Endothelial cell of umbilical vein (primary cell): Measurements from ENCODE around the gene FIS1. TPM values are rescaled to one million over a fixed set of nuclear protein-coding genes. Genes with fewer than 3 reads are reported as not detected.

ENCODE experiments used
- BruUV-seq: library from RNA; stranded (reverse); fragments of 400-500 nt; replicated peaks from 2 replicates; lab custom pipeline; 2021; lab: Mats Ljungman, UMichigan
- CTCF ChIA-PET: fragments of 300-600, 350-600 bp; sonication (Branson Sonifier 250); formaldehyde crosslinking; loops from one replicate; lab custom pipeline; 2021; ENCODE audit warnings: antibody characterized with exemption, inconsistent platforms; lab: Charles Lee
- POLR2A ChIA-PET: fragments of 300-600, 350-600 bp; sonication (Branson Sonifier 250); formaldehyde crosslinking; loops from one replicate; lab custom pipeline; 2021; ENCODE audit warnings: antibody characterized with exemption, inconsistent platforms; lab: Charles Lee
- DNase-seq: peaks from one replicate; pipeline ENCODE4 v3.0.0-alpha.2; 2011; ENCODE audit warnings: low read depth, low spot score
- FAIRE-seq: peaks from 2 replicates; lab custom pipeline; 2011; peaks lifted over from hg19 to GRCh38; lab: Jason Lieb, UNC
- H2AFZ ChIP-seq: 2 replicates; pipeline ENCODE4 v1.6.0; 2012; ENCODE audit warnings: low read depth, low read length, control low read depth, inconsistent platforms
- H3K27ac ChIP-seq: 2 replicates; pipeline ENCODE4 v1.5.1; 2011; ENCODE audit warnings: low read depth, mild to moderate bottlenecking, control low read depth, low read length, moderate library complexity; ENCODE audit not compliant: insufficient read depth
- H3K27me3 ChIP-seq, 2 experiments: 2 replicates each; pipeline versions ENCODE4 v1.6.0 to v1.6.1; 2011; ENCODE audit warnings: low read length in 2 of 2, mixed read lengths in 1 of 2; ENCODE audit not compliant: control insufficient read depth in 2 of 2, insufficient read depth in 2 of 2
- H3K36me3 ChIP-seq, 2 experiments: 2 replicates in 1 of 2; 3 replicates in 1 of 2; pipeline ENCODE4 v1.5.1; 2011; ENCODE audit warnings: low read length in 2 of 2, mild to moderate bottlenecking in 1 of 2, moderate library complexity in 1 of 2; ENCODE audit not compliant: control insufficient read depth in 2 of 2, insufficient read depth in 2 of 2; ENCODE audit errors: extremely low read depth in 1 of 2
- H3K4me1 ChIP-seq: 3 replicates; pipeline ENCODE4 v1.5.1; 2011; ENCODE audit warnings: mild to moderate bottlenecking, low read length; ENCODE audit not compliant: control insufficient read depth, insufficient read depth; ENCODE audit errors: extremely low read depth
- H3K4me2 ChIP-seq: 2 replicates; pipeline ENCODE4 v1.6.1; 2011; ENCODE audit warnings: low read length, control low read depth, mixed read lengths; ENCODE audit not compliant: insufficient read depth
- H3K4me3 ChIP-seq, 3 experiments: fragments of 200-600 bp in 1 of 3; sonication (generic), shearing (Covaris generic) in 1 of 3; replicated peaks in 1 of 3; 2 replicates each; pipeline ENCODE4 v1.5.1; 2011 to 2016; ENCODE audit warnings: control low read depth in 3 of 3, low read length in 3 of 3, mild to moderate bottlenecking in 2 of 3, inconsistent platforms in 1 of 3, low read depth in 1 of 3, moderate library complexity in 1 of 3; ENCODE audit not compliant: insufficient read depth in 1 of 3
- H3K79me2 ChIP-seq: 2 replicates; pipeline ENCODE4 v1.6.0; 2012; ENCODE audit warnings: low read length, inconsistent platforms; ENCODE audit not compliant: control insufficient read depth, insufficient read depth
- H3K9ac ChIP-seq: replicated peaks from 2 replicates; pipeline ENCODE3; 2011; ENCODE audit warnings: low read length, control low read depth; ENCODE audit not compliant: insufficient read depth; ENCODE audit errors: extremely low read depth
- H3K9me1 ChIP-seq: replicated peaks from 3 replicates; pipeline ENCODE4 v1.6.0; 2011; ENCODE audit warnings: mild to moderate bottlenecking, low read length; ENCODE audit not compliant: control insufficient read depth, insufficient read depth; ENCODE audit errors: extremely low read depth
- H3K9me3 ChIP-seq: replicated peaks from 2 replicates; pipeline ENCODE4 v1.5.1; 2012; ENCODE audit warnings: low read length, inconsistent platforms; ENCODE audit not compliant: control insufficient read depth, insufficient read depth
- H4K20me1 ChIP-seq: replicated peaks from 2 replicates; pipeline ENCODE3; 2011; ENCODE audit warnings: mild to moderate bottlenecking, low read length; ENCODE audit not compliant: control insufficient read depth, insufficient read depth; ENCODE audit errors: extremely low read depth
- EZH2 ChIP-seq: IDR thresholded peaks from 2 replicates; pipeline ENCODE4 v1.6.1; 2012; ENCODE audit warnings: borderline replicate concordance, low read depth, mild to moderate bottlenecking, moderate library complexity, low read length, inconsistent platforms; ENCODE audit not compliant: severe bottlenecking
- FOS ChIP-seq: IDR thresholded peaks from 2 replicates; pipeline ENCODE4 v1.6.1; 2011; ENCODE audit warnings: mild to moderate bottlenecking, low read length, moderate library complexity, borderline replicate concordance; ENCODE audit not compliant: insufficient read depth
- GATA2 ChIP-seq: IDR thresholded peaks from 2 replicates; pipeline ENCODE4 v1.7.0; 2011; ENCODE audit warnings: low read depth, mild to moderate bottlenecking, moderate library complexity, mixed read lengths, low read length; ENCODE audit not compliant: insufficient read length, insufficient read depth
- JUN ChIP-seq: IDR thresholded peaks from 2 replicates; pipeline ENCODE4 v1.6.1; 2011; ENCODE audit warnings: borderline replicate concordance, low read depth; ENCODE audit not compliant: insufficient read length, insufficient read depth
- MYC ChIP-seq: IDR thresholded peaks from one replicate; pipeline ENCODE4 v1.6.1; 2011; ENCODE audit warnings: mild to moderate bottlenecking, low read depth, low read length
- POLR2A ChIP-seq: IDR thresholded peaks from 2 replicates; pipeline ENCODE4 v1.6.1; 2012; ENCODE audit warnings: low read depth, mild to moderate bottlenecking, control low read depth, low read length
- POLR2AphosphoS5 ChIP-seq: IDR thresholded peaks from 2 replicates; pipeline ENCODE4 v1.6.1; 2012; ENCODE audit warnings: low read depth, mild to moderate bottlenecking, control low read depth, low read length, moderate library complexity; ENCODE audit not compliant: insufficient read depth
- dilution Hi-C: fragments of 300-500 bp; cut with MboI; formaldehyde crosslinking; loops from one replicate; pipeline ENCODE4 v1.15.0; 2019; ENCODE audit warnings: low sequenced_read_pairs; ENCODE audit not compliant: extremely low pct_ligation_motif_present
- intact Hi-C: fragments of 100-400 bp; cut with micrococcal nuclease; formaldehyde crosslinking; loops from one replicate; pipeline ENCODE4 v1.10.0; 2022
- polyA plus RNA-seq, 4 experiments: library from polyadenylated mRNA; depleted of rRNA in 3 of 4; stranded (reverse) in 3 of 4; unstranded in 1 of 4; fragments of >200 nt; gene quantifications; 2 replicates each; pipeline versions ENCODE4 v1.2.1 to v1.2.3, GENCODE V29; 2011 to 2012; ENCODE audit warnings: missing spikeins in 1 of 4
- total RNA-seq: library from RNA; stranded (reverse); gene quantifications from 2 replicates; pipeline ENCODE4 v1.2.3, GENCODE V29; 2021
- TF ChIP-seq, protein P1 (sequence below), 2 donors: IDR thresholded peaks; 1 replicate in 1 of 2; 2 replicates in 1 of 2; pipeline ENCODE4 v1.5.1; 2011; ENCODE audit warnings: low read length in 2 of 2, mild to moderate bottlenecking in 2 of 2, moderate library complexity in 2 of 2, control low read depth in 1 of 2, inconsistent platforms in 1 of 2, low read depth in 1 of 2; ENCODE audit not compliant: insufficient read depth in 1 of 2; ENCODE audit errors: extremely low read depth in 1 of 2
- TF ChIP-seq, protein P2 (sequence below): IDR thresholded peaks from 2 replicates; pipeline ENCODE4 v1.6.1; 2011; ENCODE audit not compliant: insufficient read depth, insufficient read length

FIS1 gene
- total and polyA plus RNA-seq, 2 donors (not counting 3 experiments of a cell fraction or from before 2014, with no cell fraction given), result 132 to 330 TPM

DNA sequence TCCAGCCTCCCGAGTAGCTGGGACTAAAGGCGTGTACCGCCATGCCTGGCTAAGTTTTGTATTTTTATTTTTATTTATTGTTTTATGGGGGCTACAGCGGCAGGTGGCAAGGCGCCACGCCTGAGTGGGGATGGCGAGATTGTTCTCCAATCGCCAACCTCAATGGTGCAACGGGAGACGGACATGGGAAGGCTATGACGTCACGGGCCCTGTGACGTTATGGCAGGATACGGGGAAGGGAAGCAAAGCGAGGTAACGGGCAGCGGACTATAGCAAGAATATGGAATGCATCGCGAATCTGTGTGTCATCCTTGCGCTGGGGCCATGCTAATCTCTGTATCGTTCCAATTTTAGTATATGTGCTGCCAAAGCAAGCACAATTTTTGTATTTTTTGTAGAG is 24.8 kb upstream of the FIS1 start:
- TF ChIP-seq EZH2 (no peak), MYC (no peak)
- no peak overlapping the region for H3K27ac ChIP-seq
- FAIRE-seq (no peak), DNase-seq (no peak)
- no TSS peak for BruUV-seq
- no peaks in the 10 kb centered on the region for H3K27me3 ChIP-seq
- CTCF ChIA-PET, result interaction anchor here (1.7 kb wide), 1 partner anchor 13 kb away, joined by 6 read pairs; no protein-coding TSS in a partner anchor
- H3K9me1 ChIP-seq, result no peaks in the 10 kb centered on the region
- H4K20me1 ChIP-seq, result no peaks in the 10 kb centered on the region
- POLR2A ChIA-PET, result no interaction called here
- no peaks in the 10 kb centered on the region for H3K36me3 ChIP-seq
- intact Hi-C loops, result no loop called here
- H3K4me3 ChIP-seq, result no peak overlapping the region
- no peaks in the 10 kb centered on the region for H3K79me2 ChIP-seq
- H2AFZ ChIP-seq, result no peak overlapping the region
- dilution Hi-C loops, result no loop called here
- H3K9me3 ChIP-seq, result no peaks in the 10 kb centered on the region
- H3K4me2 ChIP-seq, result no peak overlapping the region
- H3K4me1 ChIP-seq, result no peaks in the 10 kb centered on the region
- H3K9ac ChIP-seq, result no peak overlapping the region

DNA sequence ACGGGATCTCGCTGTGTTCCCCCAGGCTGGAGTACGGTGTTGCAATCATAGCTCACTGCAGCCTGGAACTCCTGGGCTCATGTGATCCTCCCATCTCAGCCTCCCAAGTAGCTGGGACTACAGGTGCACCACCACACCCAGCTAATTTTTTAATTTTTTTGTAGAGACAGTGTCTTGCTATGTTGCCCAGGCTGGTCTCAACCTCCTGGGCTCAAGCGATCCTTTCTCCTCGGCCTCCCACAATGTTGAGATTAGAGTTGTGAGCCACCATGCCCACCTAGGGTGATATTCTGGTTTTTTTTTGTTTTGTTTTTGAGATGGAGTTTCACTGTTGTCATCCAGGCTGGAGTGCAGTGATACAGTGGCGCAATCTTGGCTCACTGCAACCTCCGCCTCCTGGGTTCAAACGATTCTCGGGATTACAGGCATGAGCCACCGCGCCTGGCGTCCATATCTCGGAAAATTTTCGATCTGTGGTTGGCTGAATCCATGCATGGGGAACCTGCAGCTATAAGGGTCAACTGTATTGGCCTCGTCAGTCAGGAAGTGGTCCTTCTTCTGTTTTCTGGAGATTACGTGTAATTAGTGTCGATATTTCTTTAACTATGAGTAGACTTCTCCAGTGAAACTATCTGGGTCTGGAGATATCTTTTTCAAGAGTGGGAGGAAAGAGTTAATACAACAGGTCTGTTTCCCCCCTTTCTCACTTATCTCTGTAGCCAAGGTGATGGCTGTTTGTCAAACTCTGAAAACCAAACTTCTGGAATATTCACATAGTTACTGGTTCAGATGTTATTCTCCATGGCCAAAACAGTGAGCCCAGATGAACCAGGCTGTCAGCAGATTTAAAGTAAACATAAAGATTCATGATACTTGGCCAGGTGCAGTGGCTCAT is 21.0 kb upstream of the FIS1 start:
- Histone ChIP-seq H3K4me2 (no peak overlapping the region), H3K4me1 (no peaks in the 10 kb centered on the region), H3K27me3 (no peaks in the 10 kb centered on the region), H3K9me1 (no peaks in the 10 kb centered on the region), H3K36me3 (no peaks in the 10 kb centered on the region), H3K27ac (no peak overlapping the region), H3K4me3 (no peak overlapping the region), H4K20me1 (no peaks in the 10 kb centered on the region), H3K79me2 (no peaks in the 10 kb centered on the region), H3K9me3 (no peaks in the 10 kb centered on the region), H2AFZ (no peak overlapping the region), H3K9ac (no peak overlapping the region)
- no TSS peak for BruUV-seq
- DNase-seq (no peak), FAIRE-seq (no peak)
- dilution Hi-C loops, result no loop called here
- ChIA-PET CTCF (interaction anchor here (1.0 to 2.4 kb wide), 3 partner anchors 12 to 122 kb away, joined by 3 to 5 read pairs (median 4); no protein-coding TSS in a partner anchor), POLR2A (no interaction called here)
- TF ChIP-seq JUN (no peak), MYC (no peak), GATA2 (no peak), POLR2A (no peak), FOS (no peak), POLR2AphosphoS5 (no peak), EZH2 (no peak)
- TF ChIP-seq, protein P1, sequence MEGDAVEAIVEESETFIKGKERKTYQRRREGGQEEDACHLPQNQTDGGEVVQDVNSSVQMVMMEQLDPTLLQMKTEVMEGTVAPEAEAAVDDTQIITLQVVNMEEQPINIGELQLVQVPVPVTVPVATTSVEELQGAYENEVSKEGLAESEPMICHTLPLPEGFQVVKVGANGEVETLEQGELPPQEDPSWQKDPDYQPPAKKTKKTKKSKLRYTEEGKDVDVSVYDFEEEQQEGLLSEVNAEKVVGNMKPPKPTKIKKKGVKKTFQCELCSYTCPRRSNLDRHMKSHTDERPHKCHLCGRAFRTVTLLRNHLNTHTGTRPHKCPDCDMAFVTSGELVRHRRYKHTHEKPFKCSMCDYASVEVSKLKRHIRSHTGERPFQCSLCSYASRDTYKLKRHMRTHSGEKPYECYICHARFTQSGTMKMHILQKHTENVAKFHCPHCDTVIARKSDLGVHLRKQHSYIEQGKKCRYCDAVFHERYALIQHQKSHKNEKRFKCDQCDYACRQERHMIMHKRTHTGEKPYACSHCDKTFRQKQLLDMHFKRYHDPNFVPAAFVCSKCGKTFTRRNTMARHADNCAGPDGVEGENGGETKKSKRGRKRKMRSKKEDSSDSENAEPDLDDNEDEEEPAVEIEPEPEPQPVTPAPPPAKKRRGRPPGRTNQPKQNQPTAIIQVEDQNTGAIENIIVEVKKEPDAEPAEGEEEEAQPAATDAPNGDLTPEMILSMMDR (IDR thresholded peaks at IDR 0.05; ENCODE audit: extremely low read depth in 1 of 2, insufficient read depth in 1 of 2, low read depth in 1 of 2, low read length in 2 of 2), result no peak
- TF ChIP-seq, protein P2, sequence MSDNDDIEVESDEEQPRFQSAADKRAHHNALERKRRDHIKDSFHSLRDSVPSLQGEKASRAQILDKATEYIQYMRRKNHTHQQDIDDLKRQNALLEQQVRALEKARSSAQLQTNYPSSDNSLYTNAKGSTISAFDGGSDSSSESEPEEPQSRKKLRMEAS, result no peak
- intact Hi-C loops, result no loop called here
